Ectodermal cell (in vitro differentiated cells): Measurements from ENCODE around the gene ARRB1.

Experiments
- H3K27ac ChIP-seq: 2 replicates; pipeline ENCODE4 v1.7.0; 2013; ENCODE audit warnings: mild to moderate bottlenecking, low read depth, low read length; ENCODE audit not compliant: insufficient read depth, poor library complexity, severe bottlenecking
- H3K27me3 ChIP-seq: 2 replicates; pipeline ENCODE4 v1.7.0; 2013; ENCODE audit warnings: mild to moderate bottlenecking, low read length; ENCODE audit not compliant: insufficient read depth, control insufficient read depth, poor library complexity, severe bottlenecking
- H3K36me3 ChIP-seq: one replicate; pipeline ENCODE4 v1.7.0; 2013; ENCODE audit warnings: low read length; ENCODE audit not compliant: control insufficient read depth, insufficient read depth
- H3K4me1 ChIP-seq: one replicate; pipeline ENCODE4 v1.7.0; 2013; ENCODE audit warnings: low read length; ENCODE audit not compliant: control insufficient read depth, insufficient read depth
- H3K4me3 ChIP-seq: 2 replicates; pipeline ENCODE4 v1.7.0; 2013; ENCODE audit warnings: low read depth, low read length, control low read depth; ENCODE audit not compliant: insufficient read depth
- H3K9me3 ChIP-seq: 2 replicates; pipeline ENCODE4 v1.7.0; 2013; ENCODE audit warnings: mild to moderate bottlenecking, low read length, moderate library complexity; ENCODE audit not compliant: control insufficient read depth
- WGBS, 2 experiments: methylation state at CpG; one replicate each; pipeline ENCODE4 v1.1.7; 2013; ENCODE audit warnings: missing lambda C conversion rate in 2 of 2; 5-methylcytosine and 5-hydroxymethylcytosine counted together

The ARRB1 gene

GRCh38 chr11:75323609-75324008 is 27.9 kb downstream of the ARRB1 start:
- H3K4me1 ChIP-seq: peaks cover 4% of the 10 kb centered on the region

DNA sequence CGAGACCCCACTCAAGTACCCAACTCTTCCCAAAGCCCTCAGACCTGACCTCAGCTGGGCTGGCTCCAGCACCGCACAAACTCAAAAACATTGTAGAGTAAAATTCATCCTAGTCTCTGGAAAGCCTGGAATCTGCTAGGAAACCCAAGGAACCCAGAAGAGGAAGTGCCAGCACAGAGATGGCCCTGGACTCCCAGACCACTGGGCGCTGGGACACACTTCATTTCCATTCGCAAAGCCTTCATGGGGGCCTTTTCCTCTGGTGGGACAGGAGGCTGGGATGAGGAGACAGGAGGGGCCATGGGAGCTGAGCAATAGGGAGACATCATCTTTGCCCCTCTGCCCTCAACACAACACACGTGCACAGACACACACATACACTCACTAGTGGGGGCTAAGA is 30.8 kb downstream of the ARRB1 start:
- Histone ChIP-seq H3K27me3 (no peaks in the 10 kb centered on the region), H3K4me3 (no peak overlapping the region), H3K36me3 (no peaks in the 10 kb centered on the region), H3K4me1 (no peaks in the 10 kb centered on the region), H3K9me3 (no peaks in the 10 kb centered on the region), H3K27ac (no peak overlapping the region)
- 91 to 96% methylated on average over 5 of the region's 5 CpGs for WGBS, 2 experiments

More at GRCh38 chr11:75323609-75324008, 27.9 kb downstream of the ARRB1 start:
- Histone ChIP-seq H3K4me3 (no peak overlapping the region), H3K36me3 (no peaks in the 10 kb centered on the region), H3K27ac (no peak overlapping the region), H3K9me3 (no peaks in the 10 kb centered on the region), H3K27me3 (no peaks in the 10 kb centered on the region)
- 82 to 84% methylated on average over 7 of the region's 7 CpGs for WGBS, 2 experiments

DNA sequence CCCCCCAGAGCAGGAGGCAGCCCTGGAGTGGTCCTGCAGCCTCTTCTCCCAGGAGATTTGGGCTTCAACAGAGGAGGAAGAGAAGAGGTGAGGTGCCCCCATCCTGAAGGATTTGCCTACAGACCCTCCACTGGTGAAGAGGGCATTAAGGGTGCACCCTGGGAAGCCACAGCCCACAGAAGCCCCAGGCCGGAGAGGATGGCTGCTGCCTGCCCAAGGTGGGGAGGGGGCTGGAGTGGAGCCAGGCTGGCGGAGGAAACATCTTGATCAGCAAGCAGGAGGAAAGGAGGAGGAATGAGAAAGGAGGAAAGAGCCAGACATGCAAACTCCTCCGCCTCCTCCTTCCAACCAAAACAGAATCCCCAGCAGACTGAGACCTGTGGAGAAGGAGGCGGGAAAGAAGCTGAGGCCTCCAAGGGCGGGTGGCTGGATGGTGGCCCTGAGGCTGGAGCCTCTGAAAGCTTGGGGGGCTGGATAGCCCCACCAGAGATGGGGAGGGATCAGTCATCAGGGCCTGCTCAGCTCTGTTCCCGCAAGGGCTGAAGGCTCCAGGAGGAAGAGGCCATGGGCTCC is 31.3 kb downstream of the ARRB1 start:
- no peaks in the 10 kb centered on the region for H3K4me1 ChIP-seq
- no peaks in the 10 kb centered on the region for H3K27me3 ChIP-seq
- no peaks in the 10 kb centered on the region for H3K9me3 ChIP-seq
- no peak overlapping the region for H3K4me3 ChIP-seq
- H3K36me3 ChIP-seq: no peaks in the 10 kb centered on the region
- WGBS, 2 experiments: 77 to 80% methylated on average over 6 of the region's 6 CpGs
- no peak overlapping the region for H3K27ac ChIP-seq

- WGBS, 2 experiments: 92 to 94% methylated on average over 11 of the region's 11 CpGs
- no peaks in the 10 kb centered on the region for H3K27me3 ChIP-seq
- H3K36me3 ChIP-seq: no peaks in the 10 kb centered on the region
- H3K4me3 ChIP-seq: no peak overlapping the region
- no peaks in the 10 kb centered on the region for H3K4me1 ChIP-seq
- H3K9me3 ChIP-seq: no peaks in the 10 kb centered on the region
- H3K27ac ChIP-seq: no peak overlapping the region
Observed at GRCh38 chr11:75319035-75319877, 32.2 kb downstream of the ARRB1 start.

- H3K36me3 ChIP-seq: no peaks in the 10 kb centered on the region
Observed at GRCh38 chr11:75317446-75318122, 33.9 kb downstream of the ARRB1 start.

DNA sequence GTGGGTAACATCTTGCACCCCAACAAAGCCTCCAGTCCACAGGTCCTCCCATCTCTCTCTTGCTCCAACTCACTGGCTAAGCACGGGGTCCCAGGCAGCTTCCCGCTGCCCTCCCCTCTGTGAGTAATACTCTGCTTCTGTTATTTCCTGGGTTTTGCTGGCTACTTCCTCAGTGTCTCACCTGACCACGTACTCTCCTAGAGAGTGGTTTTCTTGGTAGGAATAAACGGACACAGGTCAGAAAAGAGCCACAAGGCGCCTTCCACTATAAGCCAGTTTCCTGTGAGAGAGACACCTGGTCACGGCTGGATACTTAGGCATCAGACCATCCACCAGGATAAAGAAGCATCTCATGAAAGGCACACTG is 36.0 kb downstream of the ARRB1 start:
- H3K27ac ChIP-seq: no peak overlapping the region
- no peaks in the 10 kb centered on the region for H3K4me1 ChIP-seq
- H3K36me3 ChIP-seq: no peaks in the 10 kb centered on the region
- no peaks in the 10 kb centered on the region for H3K27me3 ChIP-seq
- 91 to 97% methylated on average over 6 of the region's 6 CpGs for WGBS, 2 experiments
- no peak overlapping the region for H3K4me3 ChIP-seq
- no peaks in the 10 kb centered on the region for H3K9me3 ChIP-seq

More at GRCh38 chr11:75317446-75318122, 33.9 kb downstream of the ARRB1 start:
- no peaks in the 10 kb centered on the region for H3K27me3 ChIP-seq
- no peaks in the 10 kb centered on the region for H3K9me3 ChIP-seq
- H3K4me1 ChIP-seq: no peaks in the 10 kb centered on the region
- H3K4me3 ChIP-seq: no peak overlapping the region
- WGBS, 2 experiments: 86% methylated on average over 12 of the region's 12 CpGs
- no peak overlapping the region for H3K27ac ChIP-seq

DNA sequence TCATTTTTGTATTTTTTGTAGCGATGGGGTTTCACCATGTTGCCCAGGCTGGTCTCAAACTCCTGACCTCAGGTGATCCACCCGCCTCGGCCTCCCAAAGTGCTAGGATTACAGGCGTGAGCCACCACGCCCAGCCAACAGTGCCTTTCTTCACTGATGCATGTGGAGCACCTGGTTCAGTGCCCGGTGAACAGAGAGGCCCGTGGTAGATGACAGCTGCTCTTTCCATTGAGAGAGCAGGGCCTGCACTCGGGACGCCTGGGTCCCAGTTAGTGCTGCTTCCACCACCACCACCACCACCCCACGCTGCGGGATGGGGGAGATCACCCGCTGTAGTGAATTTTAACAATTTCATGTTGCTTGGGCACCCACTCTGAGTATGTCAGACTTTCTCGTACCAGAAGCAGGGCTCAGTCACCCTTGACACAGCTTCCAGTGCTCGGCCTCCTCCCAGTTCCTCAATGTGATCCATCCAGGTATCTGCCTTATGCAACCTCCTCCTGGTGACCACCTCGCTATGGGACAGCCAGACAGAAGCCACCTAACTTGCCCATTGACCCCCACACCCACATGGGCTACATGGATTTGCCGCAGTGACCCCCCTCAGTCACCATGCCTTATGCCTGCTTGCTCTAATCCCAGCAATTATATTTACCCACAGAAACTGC is 36.6 kb downstream of the ARRB1 start:
- WGBS, 2 experiments: 83 to 85% methylated on average over 16 of the region's 16 CpGs
- Histone ChIP-seq H3K36me3 (no peaks in the 10 kb centered on the region), H3K27ac (no peak overlapping the region), H3K9me3 (no peaks in the 10 kb centered on the region), H3K4me1 (no peaks in the 10 kb centered on the region), H3K4me3 (no peak overlapping the region), H3K27me3 (no peaks in the 10 kb centered on the region)

- Histone ChIP-seq H3K4me3 (no peak overlapping the region), H3K27me3 (no peaks in the 10 kb centered on the region), H3K36me3 (no peaks in the 10 kb centered on the region), H3K27ac (no peak overlapping the region), H3K4me1 (no peaks in the 10 kb centered on the region), H3K9me3 (no peaks in the 10 kb centered on the region)
- WGBS, 2 experiments: 88% methylated on average over 8 of the region's 8 CpGs
Observed at GRCh38 chr11:75313513-75314272, 37.8 kb downstream of the ARRB1 start.

DNA sequence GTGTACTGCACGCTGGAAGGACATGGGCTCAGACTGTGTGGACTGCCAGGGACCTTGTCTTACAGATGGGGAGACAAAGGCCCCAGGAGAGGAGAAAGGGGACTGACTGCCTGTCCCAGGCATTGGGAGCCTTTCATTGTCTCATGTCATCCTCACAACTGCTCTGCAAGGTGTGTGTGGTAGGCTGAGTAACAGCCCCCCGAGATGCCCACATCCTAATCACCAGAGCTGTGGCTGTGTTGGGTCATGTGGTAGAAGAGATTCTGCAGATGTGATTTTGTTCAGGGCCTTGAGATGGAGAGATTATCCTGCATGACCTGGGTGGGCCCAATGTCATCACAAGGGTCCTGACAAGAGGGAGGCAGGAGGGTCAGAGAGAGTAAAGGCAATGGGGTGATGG is 39.1 kb downstream of the ARRB1 start:
- H3K27me3 ChIP-seq: no peaks in the 10 kb centered on the region
- H3K36me3 ChIP-seq: no peaks in the 10 kb centered on the region
- 94 to 96% methylated on average over 2 of the region's 2 CpGs for WGBS, 2 experiments
- H3K9me3 ChIP-seq: no peaks in the 10 kb centered on the region
- no peaks in the 10 kb centered on the region for H3K4me1 ChIP-seq
- no peak overlapping the region for H3K4me3 ChIP-seq
- no peak overlapping the region for H3K27ac ChIP-seq
